ENCODE data around the gene SCGB1C1.
A peak's percentile ranks its signal among the peaks of the same experiment; 100 is the strongest.

Gene SCGB1C1

DNA sequence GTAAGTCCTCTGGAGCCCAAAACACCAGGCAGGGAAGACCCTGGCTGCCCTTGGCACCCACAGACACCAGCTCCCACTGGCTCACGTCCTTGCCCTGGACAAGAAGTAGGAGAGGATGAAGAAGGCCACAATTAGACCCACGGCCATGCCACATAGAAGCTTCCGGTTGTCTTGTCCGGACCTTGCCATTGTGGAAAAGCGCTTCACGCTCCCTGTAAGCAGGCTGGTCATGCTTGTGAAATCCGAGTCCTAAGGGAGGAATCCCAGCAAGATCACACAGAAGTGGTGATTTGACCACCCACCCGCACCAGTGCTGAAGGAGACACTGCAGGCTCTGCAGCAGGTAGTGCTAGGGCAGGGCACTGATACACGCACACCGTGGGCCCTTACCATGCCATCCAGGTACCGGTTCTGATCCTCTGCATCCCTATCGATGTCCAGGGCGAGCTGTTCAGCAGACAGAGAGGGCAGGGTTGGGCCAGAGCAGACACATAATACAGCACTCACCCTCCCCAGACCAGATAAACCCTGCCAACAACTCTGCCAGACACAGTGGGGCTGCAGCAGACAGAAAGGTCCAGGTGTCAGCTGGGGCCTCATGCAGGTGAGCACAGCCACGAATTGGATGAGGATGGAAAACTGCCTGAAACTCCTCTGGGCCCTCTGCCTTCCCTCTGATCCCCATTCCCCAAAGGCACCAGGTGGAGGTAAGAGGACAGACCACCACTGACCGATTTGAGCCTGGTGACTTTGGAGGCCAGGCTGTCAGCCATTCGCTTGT, 12.5 kb downstream of the SCGB1C1 start:
- no peak for FAIRE-seq

- FAIRE-seq, result no peak
These were observed 13.1 kb downstream of the SCGB1C1 start for GRCh38 chr11:206002-206384.

GRCh38 chr11:206526-207207, 13.8 kb downstream of the SCGB1C1 start:
- FAIRE-seq, result no peak

GRCh38 chr11:207208-207862, 14.5 kb downstream of the SCGB1C1 start, which contains the start of the genes BET1L and RIC8A:
TSS of gene BET1L (minus strand) at chr11:207399. CDS start at chr11:207321, 78 bp downstream.
TSS of gene RIC8A (plus strand) at chr11:207708. CDS start at chr11:208855, 1,147 bp downstream.
- FAIRE-seq, result peak; percentile 96

DNA sequence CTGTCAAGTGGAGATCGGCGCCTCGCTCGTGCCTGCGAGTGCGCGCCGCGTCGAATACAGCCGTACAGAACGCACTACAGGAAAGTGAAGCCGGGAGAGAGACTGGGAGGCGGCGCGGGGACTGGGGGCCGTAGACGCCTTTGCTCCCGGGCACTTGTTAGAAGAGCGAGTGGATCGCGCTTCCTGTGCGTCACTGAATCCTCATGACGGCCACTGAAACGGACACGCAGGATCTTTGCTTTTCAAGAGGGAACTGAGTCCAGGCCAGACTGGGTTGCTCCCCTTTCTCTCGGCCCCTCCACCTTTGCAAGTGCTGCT, 14.9 kb downstream of the SCGB1C1 start:
- FAIRE-seq, result no peak

- FAIRE-seq, result no peak
These were observed 15.5 kb downstream of the SCGB1C1 start for GRCh38 chr11:208181-208916.

GRCh38 chr11:208917-209260, 16.0 kb downstream of the SCGB1C1 start:
- no peak for FAIRE-seq

GRCh38 chr11:209275-210121, 16.6 kb downstream of the SCGB1C1 start:
- no peak for FAIRE-seq

- no peak for FAIRE-seq
These were observed 17.4 kb downstream of the SCGB1C1 start for GRCh38 chr11:210122-210802.

- no peak for FAIRE-seq
These were observed 17.9 kb downstream of the SCGB1C1 start for GRCh38 chr11:210803-211180.

GRCh38 chr11:211295-211694, 18.4 kb downstream of the SCGB1C1 start:
- no peak for FAIRE-seq

GRCh38 chr11:211741-212140, 18.9 kb downstream of the SCGB1C1 start:
- FAIRE-seq, result no peak

- FAIRE-seq, result no peak
These were observed 19.5 kb downstream of the SCGB1C1 start for GRCh38 chr11:212150-213100.

DNA sequence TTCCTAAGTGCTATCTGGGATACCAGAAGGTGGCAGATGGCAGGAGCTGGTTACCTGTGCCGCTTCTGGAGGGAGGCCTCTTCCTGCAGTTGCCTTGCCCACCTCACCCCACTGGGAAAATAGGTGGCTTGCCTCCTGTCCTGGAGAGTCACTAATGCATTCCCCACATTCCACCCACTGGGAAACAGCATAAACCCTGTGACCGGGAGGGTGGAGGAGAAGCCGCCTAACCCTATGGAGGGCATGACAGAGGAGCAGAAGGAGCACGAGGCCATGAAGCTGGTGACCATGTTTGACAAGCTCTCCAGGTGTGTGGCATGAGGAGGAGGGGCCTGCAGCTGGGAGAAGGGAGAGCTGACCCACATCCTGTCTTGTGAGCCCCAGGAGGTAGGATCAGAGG, 20.2 kb downstream of the SCGB1C1 start:
- no peak for FAIRE-seq

DNA sequence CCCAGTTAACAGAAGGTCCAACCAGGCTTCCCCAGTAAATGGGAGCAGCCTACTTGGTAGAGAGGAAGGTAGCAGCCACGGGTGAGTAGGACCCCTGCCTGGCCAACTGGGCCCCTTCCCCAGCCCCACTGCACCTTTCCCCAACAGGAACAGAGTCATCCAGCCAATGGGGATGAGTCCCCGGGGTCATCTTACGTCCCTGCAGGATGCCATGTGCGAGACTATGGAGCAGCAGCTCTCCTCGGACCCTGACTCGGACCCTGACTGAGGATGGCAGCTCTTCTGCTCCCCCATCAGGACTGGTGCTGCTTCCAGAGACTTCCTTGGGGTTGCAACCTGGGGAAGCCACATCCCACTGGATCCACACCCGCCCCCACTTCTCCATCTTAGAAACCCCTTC, 21.2 kb downstream of the SCGB1C1 start:
- FAIRE-seq, result no peak

DNA sequence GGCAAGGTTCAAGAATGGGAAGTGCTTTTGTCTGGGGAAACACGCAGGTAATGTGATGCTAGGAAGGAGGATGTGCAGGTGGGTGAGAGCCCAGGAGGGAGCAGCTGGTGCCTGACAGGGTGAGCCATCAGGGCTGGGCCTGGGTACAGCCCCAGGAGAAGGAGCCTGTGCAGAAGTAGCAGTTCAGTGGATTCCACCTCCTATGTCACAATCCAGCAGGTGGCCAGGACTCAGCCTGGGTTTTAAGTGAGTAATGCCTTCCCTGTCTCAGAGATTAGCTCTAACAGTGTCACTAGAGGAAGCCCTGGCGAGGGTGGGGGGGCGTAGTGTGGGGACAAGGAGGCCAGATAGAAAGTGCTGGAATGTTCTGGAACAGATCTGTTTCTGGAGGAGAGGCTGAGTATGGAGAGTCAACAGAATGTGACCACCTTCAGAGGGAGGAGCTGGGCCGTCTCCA, 22.7 kb downstream of the SCGB1C1 start:
- no peak for FAIRE-seq

GRCh38 chr11:216081-216974, 23.4 kb downstream of the SCGB1C1 start:
- FAIRE-seq, result no peak

- no peak for FAIRE-seq
These were observed 24.8 kb downstream of the SCGB1C1 start for GRCh38 chr11:217704-218103.

- no peak for FAIRE-seq
These were observed 26.1 kb downstream of the SCGB1C1 start for GRCh38 chr11:218815-219593.
